Mesendoderm (in vitro differentiated cells): ENCODE data around the gene STK32B.

ENCODE experiments used
- DNase-seq: peaks from one replicate; pipeline ENCODE4 v3.0.0; 2013
- H2AK5ac ChIP-seq: 2 replicates; pipeline ENCODE4 v1.6.1; 2013; ENCODE audit warnings: low read length, inconsistent platforms
- H2BK120ac ChIP-seq: 2 replicates; pipeline ENCODE4 v1.6.1; 2013; ENCODE audit warnings: low read depth, mild to moderate bottlenecking, low read length, moderate library complexity, mixed read lengths
- H2BK15ac ChIP-seq: replicated peaks from 2 replicates; pipeline ENCODE4 v1.6.1; 2013; ENCODE audit warnings: low read depth, mild to moderate bottlenecking, moderate library complexity
- H2BK5ac ChIP-seq: 2 replicates; pipeline ENCODE4 v1.6.1; 2013; ENCODE audit warnings: low read length, inconsistent platforms
- H3K18ac ChIP-seq: 2 replicates; pipeline ENCODE4 v1.6.1; 2013; ENCODE audit warnings: mild to moderate bottlenecking, low read length, mixed read lengths
- H3K23ac ChIP-seq: one replicate; pipeline ENCODE4 v1.6.1; 2013; ENCODE audit warnings: low read length
- H3K27ac ChIP-seq: 2 replicates; pipeline ENCODE4 v1.5.1; 2013; ENCODE audit warnings: low read depth, mild to moderate bottlenecking, inconsistent platforms, low read length, moderate library complexity
- H3K27me3 ChIP-seq: 2 replicates; pipeline ENCODE4 v1.6.1; 2013; ENCODE audit warnings: low read length, control low read depth, mild to moderate bottlenecking, inconsistent platforms; ENCODE audit not compliant: insufficient read depth, poor library complexity
- H3K36me3 ChIP-seq: 2 replicates; pipeline ENCODE4 v1.6.1; 2013; ENCODE audit warnings: low read length, inconsistent platforms; ENCODE audit not compliant: control insufficient read depth, insufficient read depth
- H3K4ac ChIP-seq: one replicate; pipeline ENCODE4 v1.6.1; 2013; ENCODE audit warnings: low read depth, mild to moderate bottlenecking, low read length, moderate library complexity
- H3K4me1 ChIP-seq: 2 replicates; pipeline ENCODE4 v1.6.1; 2013; ENCODE audit warnings: low read depth, low read length, inconsistent platforms; ENCODE audit not compliant: control insufficient read depth
- H3K4me2 ChIP-seq: 2 replicates; pipeline ENCODE4 v1.6.1; 2013; ENCODE audit warnings: low read length
- H3K4me3 ChIP-seq: 2 replicates; pipeline ENCODE4 v1.5.1; 2013; ENCODE audit warnings: mild to moderate bottlenecking, low read length
- H3K56ac ChIP-seq: one replicate; pipeline ENCODE4 v1.6.1; 2013; ENCODE audit warnings: low read length
- H3K79me1 ChIP-seq: 2 replicates; pipeline ENCODE4 v1.6.1; 2013; ENCODE audit warnings: low read length, inconsistent platforms
- H3K79me2 ChIP-seq: 2 replicates; pipeline ENCODE4 v1.6.1; 2013; ENCODE audit warnings: mild to moderate bottlenecking, low read length; ENCODE audit not compliant: control insufficient read depth, insufficient read depth
- H3K9ac ChIP-seq: 2 replicates; pipeline ENCODE4 v1.6.1; 2013; ENCODE audit warnings: low read length, inconsistent platforms
- H4K5ac ChIP-seq: one replicate; pipeline ENCODE4 v1.6.1; 2013; ENCODE audit warnings: low read length
- H4K8ac ChIP-seq: one replicate; pipeline ENCODE4 v1.6.1; 2013; ENCODE audit warnings: low read depth, mild to moderate bottlenecking, control low read depth, low read length, moderate library complexity
- WGBS: extraction: QIAGEN DNeasy Blood & Tissue Kit; methylation state at CpG from one replicate; pipeline ENCODE4 v1.1.7; 2013; ENCODE audit warnings: low lambda C conversion rate, missing lambda C conversion rate; ENCODE audit not compliant: insufficient coverage; ENCODE audit errors: extremely low coverage; 5-methylcytosine and 5-hydroxymethylcytosine counted together

The STK32B gene

GRCh38 chr4:5500165-5500564, 448.9 kb downstream of the STK32B start:
- Histone ChIP-seq H3K27me3 (no peaks in the 10 kb centered on the region), H3K36me3 (no peaks in the 10 kb centered on the region), H3K4me1 (no peaks in the 10 kb centered on the region), H3K4ac (no peak overlapping the region), H2BK15ac (no peak overlapping the region), H2BK120ac (no peak overlapping the region), H3K27ac (no peak overlapping the region), H3K9ac (no peak overlapping the region), H3K23ac (no peak overlapping the region), H3K4me2 (no peak overlapping the region), H4K5ac (no peak overlapping the region), H2BK5ac (no peak overlapping the region), H4K8ac (no peak overlapping the region), H3K56ac (no peak overlapping the region), H3K18ac (no peak overlapping the region), H2AK5ac (no peak overlapping the region), H3K4me3 (no peak overlapping the region), H3K79me2 (no peaks in the 10 kb centered on the region), H3K79me1 (no peaks in the 10 kb centered on the region)
- no CpG with 5 or more reads among the region's 3 CpGs for WGBS
- DNase-seq, result no peak

GRCh38 chr4:5503336-5503936, 452.2 kb downstream of the STK32B start:
- Histone ChIP-seq H3K4me3 (no peak overlapping the region), H3K9ac (no peak overlapping the region), H3K27ac (no peak overlapping the region), H3K27me3 (no peaks in the 10 kb centered on the region), H3K56ac (no peak overlapping the region), H2BK5ac (no peak overlapping the region), H4K5ac (no peak overlapping the region), H3K4ac (no peak overlapping the region), H3K4me2 (no peak overlapping the region), H2BK15ac (no peak overlapping the region), H3K18ac (no peak overlapping the region), H3K79me2 (no peaks in the 10 kb centered on the region), H3K79me1 (no peaks in the 10 kb centered on the region), H3K36me3 (no peaks in the 10 kb centered on the region), H2BK120ac (no peak overlapping the region), H4K8ac (no peak overlapping the region), H3K23ac (no peak overlapping the region), H3K4me1 (no peaks in the 10 kb centered on the region), H2AK5ac (no peak overlapping the region)
- DNase-seq, result no peak
- WGBS, result no CpG with 5 or more reads among the region's 7 CpGs

DNA sequence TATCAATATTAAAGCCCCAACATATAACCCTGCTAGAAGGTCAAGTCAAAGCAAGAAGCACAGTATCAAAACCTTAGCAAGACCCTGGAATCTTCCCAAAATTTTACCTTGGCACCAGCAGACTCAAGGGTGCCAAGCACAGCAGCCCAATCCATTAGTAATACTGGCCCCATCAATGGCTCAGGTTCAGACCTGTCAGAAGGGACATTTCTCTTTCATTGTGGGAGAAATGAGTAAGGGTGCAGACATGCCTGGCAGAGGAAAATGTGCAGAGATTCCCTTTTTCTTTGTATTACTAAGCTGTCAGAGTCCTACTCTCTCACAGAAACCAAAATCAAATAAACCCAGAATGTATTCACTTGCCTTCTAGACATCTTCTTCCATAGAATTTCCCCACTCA, 453.2 kb downstream of the STK32B start:
- H3K4me3 ChIP-seq, result no peak overlapping the region
- H3K9ac ChIP-seq, result no peak overlapping the region
- H2AK5ac ChIP-seq, result no peak overlapping the region
- H3K79me1 ChIP-seq, result no peaks in the 10 kb centered on the region
- DNase-seq, result no peak
- H3K27ac ChIP-seq, result no peak overlapping the region
- H3K56ac ChIP-seq, result no peak overlapping the region
- H4K8ac ChIP-seq, result no peak overlapping the region
- H3K4ac ChIP-seq, result no peak overlapping the region
- no peak overlapping the region for H2BK15ac ChIP-seq
- no peaks in the 10 kb centered on the region for H3K36me3 ChIP-seq
- H3K18ac ChIP-seq, result no peak overlapping the region
- no peaks in the 10 kb centered on the region for H3K79me2 ChIP-seq
- no peak overlapping the region for H2BK5ac ChIP-seq
- no peak overlapping the region for H4K5ac ChIP-seq
- H3K4me2 ChIP-seq, result no peak overlapping the region
- no peak overlapping the region for H2BK120ac ChIP-seq
- no peaks in the 10 kb centered on the region for H3K4me1 ChIP-seq
- H3K27me3 ChIP-seq, result no peaks in the 10 kb centered on the region
- no peak overlapping the region for H3K23ac ChIP-seq

GRCh38 chr4:5510504-5510903, 459.2 kb downstream of the STK32B start:
- no peak overlapping the region for H3K23ac ChIP-seq
- no peak overlapping the region for H3K4me3 ChIP-seq
- no peak overlapping the region for H3K27ac ChIP-seq
- no CpG with 5 or more reads among the region's 2 CpGs for WGBS
- no peak overlapping the region for H3K18ac ChIP-seq
- H3K9ac ChIP-seq, result no peak overlapping the region
- H2BK120ac ChIP-seq, result no peak overlapping the region
- H3K56ac ChIP-seq, result no peak overlapping the region
- H3K4me1 ChIP-seq, result no peaks in the 10 kb centered on the region
- no peak overlapping the region for H3K4ac ChIP-seq
- no peak overlapping the region for H4K8ac ChIP-seq
- no peak overlapping the region for H2AK5ac ChIP-seq
- H4K5ac ChIP-seq, result no peak overlapping the region
- no peaks in the 10 kb centered on the region for H3K27me3 ChIP-seq
- H2BK5ac ChIP-seq, result no peak overlapping the region
- H3K79me2 ChIP-seq, result no peaks in the 10 kb centered on the region
- no peak overlapping the region for H2BK15ac ChIP-seq
- DNase-seq, result no peak
- no peak overlapping the region for H3K4me2 ChIP-seq
- no peaks in the 10 kb centered on the region for H3K36me3 ChIP-seq
- no peaks in the 10 kb centered on the region for H3K79me1 ChIP-seq

- H3K27ac ChIP-seq, result no peak overlapping the region
- H3K36me3 ChIP-seq, result no peaks in the 10 kb centered on the region
- no peak for DNase-seq
- no peak overlapping the region for H2AK5ac ChIP-seq
- H2BK120ac ChIP-seq, result no peak overlapping the region
- H3K4me2 ChIP-seq, result no peak overlapping the region
- no peaks in the 10 kb centered on the region for H3K27me3 ChIP-seq
- no peak overlapping the region for H4K5ac ChIP-seq
- H3K4me1 ChIP-seq, result no peaks in the 10 kb centered on the region
- no peak overlapping the region for H3K4ac ChIP-seq
- no peak overlapping the region for H3K23ac ChIP-seq
- no peak overlapping the region for H3K18ac ChIP-seq
- no peak overlapping the region for H2BK15ac ChIP-seq
- H3K79me2 ChIP-seq, result no peaks in the 10 kb centered on the region
- no peaks in the 10 kb centered on the region for H3K79me1 ChIP-seq
- no peak overlapping the region for H3K56ac ChIP-seq
- no peak overlapping the region for H3K9ac ChIP-seq
- H4K8ac ChIP-seq, result no peak overlapping the region
- no peak overlapping the region for H2BK5ac ChIP-seq
- no peak overlapping the region for H3K4me3 ChIP-seq
These were observed 460.5 kb downstream of the STK32B start for GRCh38 chr4:5511791-5512190.

DNA sequence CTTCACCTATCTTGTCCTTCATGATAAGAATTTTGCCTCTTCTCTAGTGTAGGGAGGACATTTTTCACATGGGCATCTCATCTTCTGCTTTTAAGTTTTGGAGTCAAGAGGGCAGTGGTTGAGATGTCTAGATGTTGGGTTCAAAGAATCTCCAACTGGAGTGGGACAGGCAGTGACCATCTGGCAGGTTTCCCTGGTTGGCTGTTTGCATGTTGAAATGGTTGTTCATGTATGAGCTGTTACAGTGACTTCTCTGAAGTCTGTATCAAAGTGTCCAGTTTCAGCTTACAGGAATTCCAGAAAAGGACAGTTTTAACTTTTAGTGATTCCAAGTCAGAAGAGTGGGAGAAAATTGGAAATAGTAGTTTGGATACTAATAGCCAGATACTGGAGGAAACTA, 464.4 kb downstream of the STK32B start:
- H3K4me1 ChIP-seq, result no peaks in the 10 kb centered on the region
- no peak overlapping the region for H2BK5ac ChIP-seq
- H3K18ac ChIP-seq, result no peak overlapping the region
- H4K8ac ChIP-seq, result no peak overlapping the region
- no peak overlapping the region for H2BK120ac ChIP-seq
- no peaks in the 10 kb centered on the region for H3K36me3 ChIP-seq
- no peak overlapping the region for H3K56ac ChIP-seq
- H3K27ac ChIP-seq, result no peak overlapping the region
- H3K4ac ChIP-seq, result no peak overlapping the region
- H4K5ac ChIP-seq, result no peak overlapping the region
- no peak for DNase-seq
- no peak overlapping the region for H3K4me3 ChIP-seq
- no peaks in the 10 kb centered on the region for H3K27me3 ChIP-seq
- H2BK15ac ChIP-seq, result no peak overlapping the region
- no peak overlapping the region for H3K9ac ChIP-seq
- H2AK5ac ChIP-seq, result no peak overlapping the region
- no peaks in the 10 kb centered on the region for H3K79me2 ChIP-seq
- no peaks in the 10 kb centered on the region for H3K79me1 ChIP-seq
- H3K23ac ChIP-seq, result no peak overlapping the region
- H3K4me2 ChIP-seq, result no peak overlapping the region
